ENCODE results near the gene CAMK2N1.

CAMK2N1 gene

DNA sequence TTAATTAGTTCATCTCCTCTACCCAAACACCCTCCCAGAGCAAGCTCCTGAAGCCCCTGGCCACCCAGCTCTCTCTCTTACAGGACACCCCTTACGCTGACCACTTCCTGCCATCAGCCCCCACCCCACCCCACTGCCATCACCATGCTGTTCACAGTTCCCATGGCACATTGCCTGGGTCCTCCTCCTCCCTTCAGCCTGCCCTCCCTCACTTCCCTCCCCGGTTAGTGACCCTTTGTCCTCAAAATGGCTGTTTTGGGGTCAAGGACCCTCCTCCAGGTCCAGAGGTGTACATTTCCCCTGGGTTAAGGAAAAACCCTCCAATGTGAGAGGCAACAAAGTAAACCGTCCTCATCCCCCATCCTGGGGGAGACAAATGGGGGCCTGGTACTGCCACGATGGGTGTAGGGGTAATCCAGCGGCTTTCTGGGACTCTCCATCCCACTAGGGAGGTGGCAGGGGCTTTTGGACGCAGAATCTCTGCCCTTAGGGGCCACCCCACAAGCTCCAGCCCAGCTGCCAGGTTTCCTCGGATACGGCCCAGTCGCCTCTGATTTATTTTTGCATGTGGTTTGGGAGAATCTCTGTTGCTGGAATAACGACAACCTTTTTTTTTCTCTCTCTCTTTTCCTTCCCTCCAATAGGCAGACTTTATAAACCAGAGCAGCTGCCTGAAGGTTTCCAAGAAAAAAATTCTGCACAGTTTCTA lies 8.5 kb downstream of the CAMK2N1 start:
- DNase-seq: no peak

DNA sequence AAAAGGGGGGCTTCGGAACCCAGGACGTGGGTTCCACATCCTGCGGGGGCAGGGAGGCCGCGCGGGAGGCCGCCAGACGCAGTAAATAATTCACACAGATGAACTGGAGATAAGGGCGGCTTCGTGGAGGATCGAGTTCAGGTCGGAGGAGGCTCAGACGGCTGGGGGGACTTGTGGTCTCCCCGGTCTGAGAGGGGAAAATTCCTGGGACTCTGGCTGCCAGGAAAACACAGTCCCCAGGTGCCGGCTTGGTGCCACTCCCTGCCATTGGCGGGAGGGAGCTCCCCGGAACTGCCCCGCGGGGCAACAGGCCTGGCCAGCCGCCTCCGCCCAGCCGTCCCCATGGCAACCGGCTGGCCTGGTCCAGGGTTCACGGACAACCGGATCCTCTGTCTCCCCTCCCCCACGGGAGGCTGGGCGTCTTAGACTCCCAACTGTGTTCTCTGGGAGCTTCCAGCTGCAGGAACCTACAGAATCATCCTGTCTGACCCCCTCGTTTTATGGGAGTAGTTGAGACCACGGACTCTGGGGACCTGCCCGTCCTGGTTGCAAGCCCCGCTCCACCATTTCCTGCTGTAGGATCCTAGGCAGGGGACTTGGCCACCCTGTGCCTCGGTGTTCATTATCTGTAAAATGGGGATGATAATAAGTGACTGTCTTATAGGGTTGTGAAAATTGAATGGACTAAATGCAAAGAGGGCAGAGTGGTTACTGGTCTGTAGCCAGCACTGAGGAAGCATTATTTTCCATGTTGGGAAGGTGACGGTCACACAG lies 9.6 kb downstream of the CAMK2N1 start:
- DNase-seq: no peak

DNA sequence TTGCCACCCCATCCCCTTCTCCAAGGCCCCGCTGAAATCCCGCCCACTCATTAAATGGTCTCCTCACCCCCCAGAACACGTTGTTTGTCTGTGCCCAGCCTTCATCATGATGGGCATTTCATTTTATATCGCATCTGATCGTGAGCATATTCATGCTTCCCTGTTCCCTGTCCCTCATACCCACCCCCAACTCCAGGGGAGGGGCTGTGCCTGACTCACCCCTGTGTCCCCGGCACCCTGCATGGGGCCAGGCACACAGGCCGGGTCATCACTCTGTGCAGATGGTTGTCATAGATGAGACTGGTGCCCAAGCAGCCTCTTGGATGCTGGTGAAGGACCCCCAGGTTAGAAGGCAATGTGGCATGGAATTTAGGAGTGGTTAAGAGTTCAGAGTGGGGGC lies 11.0 kb downstream of the CAMK2N1 start:
- no peak for DNase-seq

DNA sequence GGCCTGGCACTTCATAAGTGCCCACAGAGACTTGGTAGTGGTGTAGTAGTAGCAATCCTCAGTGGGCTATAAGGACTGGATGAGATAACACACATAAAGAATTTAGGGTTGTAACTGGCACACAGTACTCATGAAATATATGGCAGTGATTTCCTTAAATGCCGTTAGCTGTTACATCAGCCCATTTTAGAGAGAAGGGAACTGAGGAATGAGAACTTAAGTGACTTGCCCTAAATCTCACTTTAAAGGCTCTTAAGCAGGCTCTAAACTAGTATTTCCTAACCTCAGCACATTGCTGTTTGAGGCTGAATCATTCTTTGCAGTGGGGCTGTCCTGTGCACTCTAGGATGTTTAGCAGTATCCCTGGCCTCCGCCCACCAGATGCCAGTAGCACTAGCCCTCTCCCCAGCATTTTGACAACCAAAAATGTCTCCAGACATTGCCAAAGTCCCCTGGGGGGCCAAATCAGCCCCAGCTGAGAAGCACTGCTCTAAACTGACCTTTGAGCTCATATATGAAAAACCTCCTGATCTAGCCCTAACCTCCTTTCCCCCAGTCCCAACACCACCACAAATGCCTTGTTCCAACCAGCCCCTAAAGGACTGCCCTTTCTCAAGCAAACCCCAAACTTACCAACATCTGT lies 11.6 kb downstream of the CAMK2N1 start:
- no peak for DNase-seq

DNA sequence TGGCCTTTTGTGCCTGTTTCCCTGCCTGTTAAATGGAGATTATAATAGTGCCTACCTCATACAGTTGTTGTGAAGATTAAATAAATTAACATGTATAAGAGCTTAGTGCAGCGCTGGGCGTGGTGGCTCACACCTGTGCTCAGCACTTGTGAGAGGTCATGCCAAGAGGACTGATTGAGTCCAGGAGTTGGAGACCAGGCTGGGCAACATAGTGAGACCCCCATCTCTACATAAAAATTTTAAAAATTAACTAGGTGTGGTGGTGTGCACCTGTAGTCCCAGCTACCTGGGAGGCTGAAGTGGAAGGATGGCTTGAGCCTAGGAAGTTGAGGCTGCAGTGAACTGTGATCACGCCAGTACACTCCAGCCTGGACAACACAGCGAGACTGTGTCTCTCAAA lies 12.1 kb downstream of the CAMK2N1 start:
- no peak for DNase-seq

DNA sequence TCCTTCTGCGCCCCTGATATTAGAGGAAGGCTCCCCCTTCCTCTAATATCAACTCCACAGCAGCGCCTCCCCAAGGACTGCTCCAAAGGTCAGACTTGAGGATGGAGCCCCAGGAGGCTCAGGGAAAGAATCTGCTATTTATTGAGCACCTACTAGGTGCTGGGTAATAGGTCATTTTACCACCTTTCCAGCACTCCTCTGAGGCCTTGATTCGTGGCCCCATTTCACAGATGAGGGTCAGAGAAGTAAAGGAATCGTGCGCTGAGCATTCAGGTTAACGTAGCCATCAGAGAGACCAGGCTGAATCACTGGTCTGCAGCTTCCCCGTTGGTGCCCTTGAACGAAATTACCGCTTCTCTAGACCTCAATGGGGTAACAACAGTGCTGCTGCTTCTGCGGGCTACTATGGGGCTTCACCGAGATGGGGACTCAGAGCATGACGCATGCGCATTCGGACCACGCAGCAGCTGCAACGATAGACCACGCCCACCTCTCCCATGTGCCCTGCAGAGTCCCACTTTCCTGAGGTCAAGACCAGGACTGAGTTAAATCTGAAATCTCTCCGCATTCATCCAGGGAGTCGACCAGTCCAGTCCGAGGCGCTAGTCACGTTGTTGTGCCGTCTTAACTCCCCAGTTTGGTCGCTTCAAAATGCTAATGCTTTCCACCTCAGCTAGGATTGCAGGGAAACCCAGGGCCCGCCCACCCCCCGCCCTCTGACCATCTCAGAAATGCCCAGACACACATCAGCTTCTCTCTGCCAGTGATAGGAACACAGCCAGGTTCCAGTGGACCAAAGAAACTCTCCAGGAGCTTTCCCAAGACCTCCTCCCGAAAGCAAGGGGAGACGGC lies 12.9 kb downstream of the CAMK2N1 start:
- DNase-seq: no peak

DNA sequence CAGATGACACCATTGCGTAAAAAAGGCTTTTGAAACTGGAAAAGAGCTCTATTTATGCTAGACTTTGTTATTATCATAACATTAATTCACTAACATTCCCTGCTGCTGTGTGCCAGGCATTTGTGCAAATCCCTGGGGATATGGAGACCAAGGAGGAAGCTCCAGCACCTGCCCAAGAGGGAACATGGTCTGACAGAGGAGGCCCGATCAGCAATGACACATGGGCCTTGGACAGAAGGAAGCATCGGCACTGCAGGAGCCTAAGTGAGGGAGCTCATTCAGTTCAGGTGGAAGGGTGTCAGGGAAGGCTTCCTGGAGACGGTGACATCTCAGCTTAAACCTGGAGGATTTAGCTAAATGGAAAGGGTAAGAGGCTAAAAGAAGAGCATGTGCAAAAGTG lies 13.9 kb downstream of the CAMK2N1 start:
- no peak for DNase-seq

DNA sequence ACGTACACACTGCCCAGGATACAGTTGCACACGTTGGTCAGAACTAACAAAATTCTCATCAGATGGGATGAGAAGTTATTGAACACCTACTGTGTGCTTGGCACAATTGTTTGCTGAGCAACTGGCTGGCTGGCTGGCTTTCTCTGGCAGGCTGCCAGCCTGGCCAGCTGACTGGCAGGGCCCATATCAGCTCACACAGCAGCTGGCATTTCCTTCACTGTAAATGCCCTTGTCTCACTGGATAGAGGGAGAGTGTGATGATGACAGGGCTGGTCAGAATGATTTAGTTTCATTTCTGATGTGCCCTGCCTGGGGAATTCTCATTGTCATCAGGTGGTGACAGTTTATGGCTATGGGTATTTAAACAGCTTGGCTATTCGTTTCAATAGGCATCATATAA lies 15.8 kb downstream of the CAMK2N1 start:
- DNase-seq: no peak

DNA sequence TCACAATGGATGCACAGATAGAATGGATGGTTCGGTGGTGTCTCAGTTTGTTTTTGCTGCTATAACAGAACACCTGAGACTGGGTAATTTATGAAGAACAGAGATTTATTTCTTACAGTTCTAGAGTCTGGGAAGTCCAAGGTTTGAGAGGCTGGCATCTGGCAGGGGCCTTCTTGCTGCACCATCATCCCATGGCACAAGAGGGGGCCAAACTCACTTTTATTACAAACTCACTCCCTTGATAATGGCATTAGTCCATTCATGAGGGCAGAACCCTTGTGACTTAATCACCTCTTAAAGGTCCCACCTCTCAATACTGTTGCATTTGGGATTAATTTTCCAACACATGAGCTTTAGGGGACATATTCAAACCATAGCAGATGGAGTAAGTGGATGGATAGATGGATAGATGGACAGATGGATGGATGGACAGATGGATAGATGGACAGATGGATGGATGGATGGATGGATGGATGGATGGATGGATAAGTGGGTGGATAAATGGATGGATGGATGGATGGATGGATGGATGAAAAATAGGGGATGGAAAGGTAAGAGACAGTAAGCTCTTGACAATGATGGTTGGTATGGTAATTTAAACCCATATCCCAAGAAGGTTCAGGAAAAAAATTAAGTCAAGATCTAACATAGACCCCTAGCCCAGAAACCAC lies 16.5 kb downstream of the CAMK2N1 start:
- no peak for DNase-seq

DNA sequence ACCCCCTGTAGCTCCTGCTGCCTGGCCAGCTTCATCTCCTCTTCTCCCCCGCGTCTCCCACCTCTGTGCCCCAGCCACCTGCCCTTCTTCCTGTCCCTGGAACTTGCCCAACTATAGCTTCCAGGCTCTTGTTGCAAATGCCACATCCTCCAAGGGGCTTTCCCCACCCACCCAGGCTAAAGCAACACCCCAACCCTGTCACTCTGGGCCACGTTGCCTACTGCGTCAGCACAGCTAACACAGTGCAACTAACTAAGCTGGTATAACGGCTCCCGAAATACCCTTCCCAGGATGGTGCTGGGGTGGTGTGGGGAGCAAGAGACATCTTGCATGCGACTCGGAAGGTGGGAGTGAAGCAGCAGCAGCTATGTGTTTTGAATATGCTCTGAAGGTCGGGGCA lies 19.7 kb downstream of the CAMK2N1 start:
- no peak for DNase-seq

DNA sequence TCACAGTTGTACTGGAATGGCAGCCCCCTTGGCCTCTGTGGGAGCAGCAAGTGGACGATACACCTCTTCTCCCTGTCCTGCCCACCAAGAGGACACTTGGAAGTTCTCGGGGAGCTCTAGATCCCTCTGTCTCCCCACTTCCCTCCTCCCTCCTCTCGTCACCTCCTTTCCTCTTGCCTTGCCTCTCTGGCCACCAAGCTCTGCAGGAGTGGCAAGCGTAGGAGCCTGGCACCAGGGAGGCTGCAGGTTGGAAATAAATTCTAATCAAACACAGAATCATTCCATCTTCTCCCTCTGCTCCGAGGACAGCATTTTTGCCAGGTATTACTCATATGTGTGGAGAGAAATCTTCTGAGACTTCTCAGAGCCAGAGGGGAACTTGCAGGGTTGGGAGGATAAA lies 20.8 kb downstream of the CAMK2N1 start:
- no peak for DNase-seq

DNA sequence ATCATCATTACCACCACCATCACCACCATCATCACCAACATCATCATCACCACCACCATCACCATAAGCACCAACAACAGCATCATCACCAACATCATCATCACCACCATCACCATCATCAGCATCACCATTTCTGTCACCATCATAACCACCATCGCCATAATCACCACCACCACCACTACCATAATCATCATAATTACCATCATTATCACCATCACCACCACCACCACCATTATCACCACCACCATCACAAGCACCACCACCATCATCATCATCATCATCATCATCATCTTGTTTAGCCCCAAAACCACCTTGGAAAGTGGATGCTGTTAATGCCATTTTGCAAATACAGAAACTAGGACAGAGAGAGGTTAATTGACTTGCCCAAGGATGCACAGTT lies 22.5 kb downstream of the CAMK2N1 start:
- DNase-seq: no peak

DNA sequence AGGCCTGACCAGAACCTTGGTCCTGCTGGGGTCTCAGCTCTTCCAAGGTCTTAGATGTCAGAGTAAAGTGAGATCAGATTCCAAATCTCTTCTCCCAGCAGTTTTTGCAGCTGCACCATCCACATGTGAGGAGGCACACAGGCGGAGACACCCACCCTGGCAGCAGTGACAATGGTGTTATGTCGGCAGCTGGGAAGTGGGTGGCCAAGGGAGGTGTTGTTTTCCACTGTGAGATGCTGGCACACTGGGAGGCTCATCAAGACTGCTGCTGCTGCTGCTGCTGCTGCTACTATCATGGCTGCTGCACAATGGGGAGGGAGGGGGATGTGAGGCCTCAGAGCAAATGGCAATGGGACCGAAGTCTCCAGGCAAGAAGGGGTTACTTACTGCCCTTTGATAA lies 23.6 kb downstream of the CAMK2N1 start:
- no peak for DNase-seq

DNA sequence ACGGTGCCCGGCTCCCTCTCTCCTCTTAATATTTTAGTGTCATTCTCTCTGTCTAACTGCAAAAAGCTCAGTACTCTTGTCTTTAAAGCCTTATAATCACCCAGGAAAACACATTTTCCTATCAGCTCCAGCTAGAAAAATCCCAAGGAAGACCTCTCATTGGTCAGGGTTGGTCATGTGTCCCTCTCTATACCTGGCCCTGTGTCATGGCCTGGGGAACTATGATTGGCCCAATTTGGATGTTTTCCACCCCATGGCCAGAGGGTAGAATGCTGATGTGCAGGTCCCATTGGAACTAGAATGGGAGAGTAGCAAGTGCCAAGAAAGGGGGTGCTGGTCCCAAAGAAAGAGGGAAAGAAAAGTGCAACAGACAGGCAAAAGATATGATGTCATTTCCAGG lies 27.3 kb downstream of the CAMK2N1 start:
- no peak for DNase-seq

DNA sequence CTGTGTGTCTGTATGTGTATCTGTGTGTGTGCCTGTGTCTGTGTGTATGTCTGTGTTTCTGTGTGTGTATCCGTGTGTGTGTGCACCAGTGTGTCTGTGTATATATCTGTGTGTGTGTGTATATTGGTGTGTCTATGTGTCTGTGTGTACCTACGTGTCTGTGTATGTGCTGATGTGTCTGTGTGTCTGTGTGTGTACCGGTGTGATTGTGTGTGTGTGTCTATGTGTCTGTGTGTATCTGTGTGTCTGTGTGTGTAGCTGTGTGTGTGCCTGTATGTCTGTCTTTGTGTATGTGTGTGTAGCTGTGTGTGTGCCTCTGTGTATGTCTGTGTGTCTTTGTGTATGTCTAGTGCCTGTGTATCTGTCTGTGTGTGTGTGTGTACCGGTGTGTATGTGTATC lies 32.0 kb downstream of the CAMK2N1 start:
- DNase-seq: no peak

DNA sequence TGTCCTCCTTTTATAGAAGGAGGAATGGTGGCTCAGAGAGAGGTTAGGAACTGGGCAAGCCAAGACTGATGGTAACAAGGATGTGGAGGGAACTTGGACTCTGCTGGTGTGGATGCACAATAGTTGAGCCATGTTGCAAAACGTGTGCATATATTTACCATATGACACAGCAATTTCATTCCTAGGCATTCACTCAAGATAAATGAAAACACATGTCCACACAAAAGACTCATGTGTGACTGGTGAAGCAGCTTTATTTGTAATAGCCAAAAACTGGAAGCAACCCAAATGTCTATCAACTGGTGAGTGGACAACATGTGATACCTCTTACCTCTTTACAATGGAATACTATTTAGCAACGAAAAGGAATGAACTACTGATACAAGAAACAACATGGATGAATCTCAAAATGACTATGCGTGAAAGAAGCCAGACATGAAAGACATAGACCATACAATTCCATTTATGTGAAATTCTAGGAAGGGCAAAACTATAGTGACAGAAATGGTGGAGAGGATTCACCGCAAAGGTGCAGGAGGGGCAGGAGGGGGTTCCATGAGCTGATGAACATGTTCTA lies 36.2 kb downstream of the CAMK2N1 start:
- DNase-seq: no peak

DNA sequence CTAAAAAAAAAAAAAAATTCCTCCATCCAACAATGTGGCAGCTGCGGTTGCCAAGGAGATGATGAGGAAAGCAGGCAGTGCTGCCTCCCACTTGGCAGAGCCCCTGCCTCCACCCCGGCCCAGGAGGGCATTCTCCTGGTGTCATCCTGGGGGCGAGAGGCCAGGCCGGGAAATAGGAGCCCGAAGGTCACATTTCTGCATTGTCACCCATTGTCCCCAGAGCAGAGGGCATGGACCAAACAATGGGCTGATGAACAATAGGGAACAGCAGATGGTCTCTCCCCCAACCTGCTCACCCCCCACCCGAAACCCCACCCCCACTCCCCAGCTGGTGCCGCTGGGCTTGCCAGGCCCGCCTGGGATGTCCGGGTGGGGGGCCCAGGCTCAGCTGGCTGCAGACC lies 37.3 kb downstream of the CAMK2N1 start:
- peak; percentile 54 for DNase-seq

DNA sequence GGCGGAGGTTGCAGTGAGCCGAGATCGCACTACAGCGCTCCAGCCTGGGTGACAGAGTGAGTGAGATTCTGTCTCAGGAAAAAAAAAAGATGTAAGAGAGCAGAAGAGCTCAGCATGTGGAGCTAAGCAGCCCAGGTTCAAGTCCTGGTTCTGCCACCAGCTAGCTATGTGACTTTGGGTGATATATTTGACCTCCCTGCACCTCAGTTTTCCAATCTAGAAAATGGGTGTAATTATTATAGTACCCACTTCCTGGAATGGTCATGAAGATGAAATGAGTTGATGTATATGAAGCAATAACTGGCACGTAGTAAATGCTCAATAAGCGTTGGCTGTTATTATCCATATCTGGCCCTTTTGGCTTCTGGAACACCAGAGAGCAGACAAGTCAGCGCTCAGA lies 38.2 kb downstream of the CAMK2N1 start:
- no peak for DNase-seq

DNA sequence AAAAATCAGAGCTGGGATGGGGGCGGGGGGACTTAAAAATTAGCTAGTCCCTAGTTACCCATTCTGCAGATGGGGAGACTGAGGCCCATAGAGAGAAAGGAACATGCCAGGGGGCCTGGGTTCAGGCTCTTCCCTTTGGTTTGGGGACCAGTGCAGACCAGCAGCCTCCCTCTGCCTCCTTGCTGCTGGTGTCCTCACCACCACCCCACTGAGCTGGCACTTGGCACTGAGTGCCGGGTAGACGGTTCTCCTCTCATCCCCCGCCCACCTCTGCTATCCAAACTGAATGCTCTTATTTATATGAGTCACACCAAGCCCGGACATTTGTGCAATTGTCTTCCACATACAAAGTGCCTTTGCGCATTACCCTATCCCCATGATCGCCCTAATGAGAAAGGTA lies 39.2 kb downstream of the CAMK2N1 start:
- no peak for DNase-seq

DNA sequence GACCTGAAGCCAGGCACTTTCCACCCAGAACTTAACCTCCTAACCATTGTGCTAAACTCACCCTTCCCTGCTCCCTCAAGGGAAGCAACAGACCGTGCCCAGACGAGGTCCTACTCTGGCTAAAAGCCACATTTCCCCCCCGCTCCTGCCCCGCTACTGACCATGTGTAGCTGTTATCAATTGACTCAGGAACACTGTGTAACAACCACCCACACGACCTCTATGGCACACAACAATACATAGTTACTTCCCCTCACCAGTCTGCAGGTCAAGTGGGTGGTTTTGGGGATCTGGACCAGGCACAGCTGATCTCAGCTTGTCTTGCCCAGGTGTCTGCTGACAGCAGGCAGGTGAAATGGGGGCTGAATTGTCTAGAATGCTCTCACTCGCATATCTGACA lies 40.1 kb downstream of the CAMK2N1 start:
- no peak for DNase-seq

DNA sequence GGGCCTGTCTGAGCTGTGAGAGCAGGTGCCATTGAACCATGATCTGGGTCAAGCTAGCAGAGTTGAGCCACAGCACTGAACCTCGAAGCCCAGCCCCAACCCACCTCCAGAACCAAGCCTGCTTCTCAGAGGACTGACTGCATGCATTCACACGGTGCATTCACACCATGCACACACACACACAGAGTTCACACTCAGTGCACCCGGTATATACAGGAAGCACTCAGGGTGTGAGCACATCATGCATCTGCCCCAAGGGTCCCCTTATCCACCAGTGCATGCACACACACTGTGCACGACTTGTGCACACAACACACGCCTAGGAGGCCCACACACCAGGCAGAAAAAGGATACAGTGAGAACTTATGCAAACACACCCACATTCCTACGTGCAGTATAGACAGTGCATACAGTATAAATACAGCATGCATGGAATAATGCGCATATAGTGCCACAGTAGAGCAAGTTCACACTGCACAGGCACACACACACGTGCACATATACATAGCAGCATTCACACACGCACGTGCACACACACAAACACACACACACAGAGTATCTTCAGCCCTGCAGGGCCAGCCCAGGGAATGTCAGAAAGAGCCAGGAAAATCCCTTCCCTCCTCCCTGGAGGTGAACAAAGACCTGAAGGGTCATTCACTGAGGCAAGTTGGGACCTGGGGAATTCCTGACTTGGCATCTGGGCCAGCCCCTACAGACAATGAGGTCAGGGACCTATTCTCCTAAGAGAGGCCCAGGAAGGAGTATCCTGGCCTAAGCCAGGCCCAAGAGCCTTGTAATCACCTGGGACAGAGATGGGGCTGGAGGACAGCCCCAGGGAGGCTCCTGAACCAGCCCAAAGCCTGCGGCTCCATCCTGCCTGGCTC lies 42.1 kb downstream of the CAMK2N1 start:
- DNase-seq: no peak

All from NCI-H1694 (cell line).